GM23338 (cell line): ENCODE measurements around the gene MRPS27. TPM values are rescaled to one million over a fixed set of nuclear protein-coding genes. Genes with fewer than 3 reads are reported as not detected.

Source experiments
- ATAC-seq: fragments of 200-7000 bp; cut with Tn5 transposase; 3 replicates; pipeline ENCODE4 v1.9.1; 2020
- DNase-seq: peaks from one replicate; pipeline ENCODE4 v3.0.0-alpha.2; 2015; ENCODE audit warnings: low spot score
- H2AFZ ChIP-seq: fragments of 200-600 bp; sonication (generic); 2 replicates; pipeline ENCODE4 v1.8.0; 2016; ENCODE audit warnings: antibody characterized with exemption, mild to moderate bottlenecking, moderate library complexity
- H3F3A ChIP-seq: fragments of 200-600 bp; sonication (generic); replicated peaks from 2 replicates; pipeline ENCODE4 v1.8.0; 2017; ENCODE audit warnings: antibody characterized with exemption, mixed run types, low read depth
- H3K27ac ChIP-seq: fragments of 200-600 bp; sonication (generic); 2 replicates; pipeline ENCODE4 v1.6.1; 2016; ENCODE audit warnings: low read depth
- H3K27me3 ChIP-seq: fragments of 200-600 bp; sonication (generic); 2 replicates; pipeline ENCODE4 v1.8.0; 2016; ENCODE audit warnings: mild to moderate bottlenecking, mixed run types, moderate library complexity; ENCODE audit not compliant: insufficient read depth
- H3K36me3 ChIP-seq: fragments of 200-600 bp; sonication (generic); 2 replicates; pipeline ENCODE4 v1.8.0; 2016; ENCODE audit warnings: mild to moderate bottlenecking; ENCODE audit not compliant: insufficient read depth
- H3K4me1 ChIP-seq: fragments of 200-600 bp; sonication (generic); 2 replicates; pipeline ENCODE4 v1.8.0; 2016; ENCODE audit warnings: mild to moderate bottlenecking, moderate library complexity; ENCODE audit not compliant: insufficient read depth
- H3K4me2 ChIP-seq: fragments of 200-600 bp; sonication (generic); 2 replicates; pipeline ENCODE4 v1.7.1; 2017; ENCODE audit warnings: mixed run types
- H3K4me3 ChIP-seq: fragments of 200-600 bp; sonication (generic); 2 replicates; pipeline ENCODE4 v1.6.1; 2016; ENCODE audit warnings: mixed run types
- H3K79me2 ChIP-seq: fragments of 200-600 bp; sonication (generic); replicated peaks from 2 replicates; pipeline ENCODE4 v1.8.0; 2017; ENCODE audit warnings: mild to moderate bottlenecking; ENCODE audit not compliant: insufficient read depth
- H3K9me2 ChIP-seq: fragments of 200-600 bp; sonication (generic); 2 replicates; pipeline ENCODE4 v1.8.0; 2017; ENCODE audit not compliant: insufficient read depth
- H4K20me1 ChIP-seq: fragments of 200-600 bp; sonication (generic); replicated peaks from 2 replicates; pipeline ENCODE4 v1.8.0; 2017; ENCODE audit warnings: mild to moderate bottlenecking; ENCODE audit not compliant: insufficient read depth
- H3K27ac Mint-ChIP-seq: 2 replicates; pipeline ENCODE4 v1.8.0; 2020; ENCODE audit warnings: inconsistent platforms, mild to moderate bottlenecking, moderate library complexity, mixed read lengths
- H3K27me3 Mint-ChIP-seq: 3 replicates; pipeline ENCODE4 v1.8.0; 2022; ENCODE audit warnings: low read depth, mild to moderate bottlenecking, moderate library complexity, mixed read lengths, inconsistent platforms; ENCODE audit not compliant: insufficient read depth, poor library complexity
- H3K36me3 Mint-ChIP-seq: 3 replicates; pipeline ENCODE4 v1.8.0; 2021; ENCODE audit warnings: low read depth, mild to moderate bottlenecking, inconsistent platforms, moderate library complexity, mixed read lengths
- H3K4me1 Mint-ChIP-seq: 3 replicates; pipeline ENCODE4 v1.8.0; 2020; ENCODE audit warnings: mild to moderate bottlenecking, inconsistent platforms, mixed read lengths
- H3K4me3 Mint-ChIP-seq: 3 replicates; pipeline ENCODE4 v1.8.0; 2021; ENCODE audit warnings: moderate library complexity, mild to moderate bottlenecking, inconsistent platforms, mixed read lengths
- H3K9me3 Mint-ChIP-seq: 3 replicates; pipeline ENCODE4 v1.8.0; 2020; ENCODE audit warnings: moderate library complexity, mild to moderate bottlenecking, inconsistent platforms, mixed read lengths
- CTCF ChIP-seq, 2 experiments: fragments of 200-600 bp in 1 of 2; sonication (generic) in 1 of 2; conservative IDR thresholded peaks; 2 replicates each; pipeline versions ENCODE4 v1.5.1 to v1.6.1; 2016 to 2017; ENCODE audit warnings: antibody characterized with exemption in 2 of 2, low read depth in 2 of 2, mild to moderate bottlenecking in 2 of 2, moderate library complexity in 1 of 2
- ETS1 ChIP-seq: IDR thresholded peaks from 2 replicates; pipeline ENCODE4 v1.6.1; 2016; ENCODE audit warnings: antibody characterized with exemption
- EZH2 ChIP-seq: fragments of 200-600 bp; sonication (generic); IDR thresholded peaks from one replicate; pipeline ENCODE4 v1.8.0; 2017; ENCODE audit warnings: antibody characterized with exemption, mild to moderate bottlenecking, low read depth; ENCODE audit not compliant: unreplicated experiment
- EZH2phosphoT487 ChIP-seq: fragments of 200-600 bp; sonication (generic); IDR thresholded peaks from one replicate; pipeline ENCODE4 v1.8.1; 2018; ENCODE audit warnings: antibody characterized with exemption; ENCODE audit not compliant: unreplicated experiment
- JUNB ChIP-seq: IDR thresholded peaks from one replicate; pipeline ENCODE4 v1.6.1; 2016; ENCODE audit warnings: antibody characterized with exemption; ENCODE audit not compliant: unreplicated experiment
- NANOG ChIP-seq: IDR thresholded peaks from 2 replicates; pipeline ENCODE4 v1.6.1; 2016; ENCODE audit warnings: antibody characterized with exemption, borderline replicate concordance
- POLR2AphosphoS5 ChIP-seq: IDR thresholded peaks from 2 replicates; pipeline ENCODE4 v1.6.1; 2016; ENCODE audit warnings: antibody characterized with exemption, low read depth
- REST ChIP-seq: IDR thresholded peaks from one replicate; pipeline ENCODE4 v1.6.1; 2018; ENCODE audit warnings: antibody characterized with exemption; ENCODE audit not compliant: unreplicated experiment
- ZNF114 ChIP-seq: fragments of 250-450 bp; sonication (Bioruptor Pico); IDR thresholded peaks from 2 replicates; pipeline ENCODE4 v1.5.0; 2020; ENCODE audit warnings: mild to moderate bottlenecking, moderate library complexity
- polyA plus RNA-seq: library from polyadenylated mRNA; unstranded; fragments of >200 nt; fragmentation: Nextera tagmentation; extraction: Ambion mirVana; gene quantifications from 2 replicates; pipeline ENCODE4 v1.2.1, GENCODE V29; 2016
- total RNA-seq: library from RNA; depleted of rRNA; stranded (reverse); fragments of >200 nt; shearing (Covaris generic); gene quantifications from 2 replicates; pipeline ENCODE4 v1.2.3, GENCODE V29; 2014

The MRPS27 gene
- total and polyA plus RNA-seq, 2 experiments from 2014 or later, result 53.2 to 141 TPM

- Histone ChIP-seq H3K27ac (no peak overlapping the region), H3K4me1 (peaks cover 14% of the 10 kb centered on the region)
Measured at GRCh38 chr5:72290356-72291133, 29.5 kb downstream of the MRPS27 start.

GRCh38 chr5:72288924-72289323, 31.1 kb downstream of the MRPS27 start:
- no peaks in the 10 kb centered on the region for H3K27me3 ChIP-seq
- no peak overlapping the region for H3K4me2 ChIP-seq
- no peak overlapping the region for H3K4me3 ChIP-seq
- H3K9me2 ChIP-seq, result no peaks in the 10 kb centered on the region
- peaks cover 10% of the 10 kb centered on the region; the same call in 1 of the 2 replicates for H3K36me3 ChIP-seq
- Mint-ChIP-seq H3K27ac (no peak overlapping the region), H3K36me3 (peaks cover 25% of the 10 kb centered on the region), H3K9me3 (no peaks in the 10 kb centered on the region), H3K27me3 (peaks cover 1% of the 10 kb centered on the region), H3K4me1 (peaks cover 10% of the 10 kb centered on the region; the same call in 2 of the 3 replicates), H3K4me3 (no peak overlapping the region)
- DNase-seq (no peak), ATAC-seq (no peak)
- no peak overlapping the region for H3K27ac ChIP-seq
- no peaks in the 10 kb centered on the region for H3K79me2 ChIP-seq
- H4K20me1 ChIP-seq, result no peaks in the 10 kb centered on the region
- TF ChIP-seq EZH2phosphoT487 (no peak), ZNF114 (CRISPR knock-in tag) (no peak), CTCF (conservative IDR thresholded peaks at IDR 0.05; ENCODE audit: low read depth in 2 of 2) (no peak), JUNB (no peak), NANOG (no peak), EZH2 (no peak), REST (no peak), ETS1 (no peak), POLR2AphosphoS5 (no peak)
- no peak overlapping the region for H2AFZ ChIP-seq
- peaks cover 10% of the 10 kb centered on the region for H3K4me1 ChIP-seq
- no peaks in the 10 kb centered on the region for H3F3A ChIP-seq

More at GRCh38 chr5:72290356-72291133, 29.5 kb downstream of the MRPS27 start:
- Mint-ChIP-seq H3K4me1 (peaks cover 10% of the 10 kb centered on the region; the same call in 2 of the 3 replicates), H3K9me3 (no peaks in the 10 kb centered on the region), H3K27me3 (no peaks in the 10 kb centered on the region), H3K36me3 (peaks cover 29% of the 10 kb centered on the region), H3K4me3 (no peak overlapping the region), H3K27ac (no peak overlapping the region)
- Histone ChIP-seq H3K36me3 (peaks cover 13% of the 10 kb centered on the region; the same call in 1 of the 2 replicates), H3F3A (no peaks in the 10 kb centered on the region), H4K20me1 (no peaks in the 10 kb centered on the region), H3K4me2 (no peak overlapping the region), H3K9me2 (no peaks in the 10 kb centered on the region), H3K27me3 (no peaks in the 10 kb centered on the region), H3K4me3 (no peak overlapping the region), H2AFZ (no peak overlapping the region), H3K79me2 (no peaks in the 10 kb centered on the region)
- DNase-seq, result no peak
- TF ChIP-seq ZNF114 (CRISPR knock-in tag) (no peak), NANOG (no peak), POLR2AphosphoS5 (no peak), JUNB (no peak), CTCF (conservative IDR thresholded peaks at IDR 0.05; ENCODE audit: low read depth in 2 of 2) (no peak)
- ATAC-seq, result no peak
